Effector CD8-positive, alpha-beta T cell (primary cell): Measurements from ENCODE around the gene PSMD9.
"Not testable (repeated sequence)": the region's sequence is repeated elsewhere in the genome, so short reads cannot be mapped to it uniquely, and the experiment has no call there.

ENCODE experiments used
- DNase-seq: peaks from one replicate; lab custom pipeline; 2025; lab: John Stamatoyannopoulos, UW

The PSMD9 gene

DNA sequence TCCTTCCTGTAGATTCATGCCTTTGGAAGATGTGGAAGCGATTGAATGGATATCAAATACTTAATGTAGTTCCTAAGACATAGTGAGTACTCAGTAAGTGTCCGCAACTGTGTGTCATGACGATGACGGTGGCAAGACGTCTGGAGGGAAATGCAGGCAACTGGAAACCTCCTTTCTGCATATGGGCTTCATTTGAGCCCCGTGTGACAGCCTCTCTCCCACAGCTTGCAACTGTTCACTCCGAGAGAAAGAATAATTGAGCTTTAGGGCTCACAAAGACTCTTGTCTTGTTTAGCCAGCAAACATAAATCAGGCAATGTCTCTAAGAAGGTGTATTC is 36.7 kb downstream of the PSMD9 start:
- DNase-seq: no peak

DNA sequence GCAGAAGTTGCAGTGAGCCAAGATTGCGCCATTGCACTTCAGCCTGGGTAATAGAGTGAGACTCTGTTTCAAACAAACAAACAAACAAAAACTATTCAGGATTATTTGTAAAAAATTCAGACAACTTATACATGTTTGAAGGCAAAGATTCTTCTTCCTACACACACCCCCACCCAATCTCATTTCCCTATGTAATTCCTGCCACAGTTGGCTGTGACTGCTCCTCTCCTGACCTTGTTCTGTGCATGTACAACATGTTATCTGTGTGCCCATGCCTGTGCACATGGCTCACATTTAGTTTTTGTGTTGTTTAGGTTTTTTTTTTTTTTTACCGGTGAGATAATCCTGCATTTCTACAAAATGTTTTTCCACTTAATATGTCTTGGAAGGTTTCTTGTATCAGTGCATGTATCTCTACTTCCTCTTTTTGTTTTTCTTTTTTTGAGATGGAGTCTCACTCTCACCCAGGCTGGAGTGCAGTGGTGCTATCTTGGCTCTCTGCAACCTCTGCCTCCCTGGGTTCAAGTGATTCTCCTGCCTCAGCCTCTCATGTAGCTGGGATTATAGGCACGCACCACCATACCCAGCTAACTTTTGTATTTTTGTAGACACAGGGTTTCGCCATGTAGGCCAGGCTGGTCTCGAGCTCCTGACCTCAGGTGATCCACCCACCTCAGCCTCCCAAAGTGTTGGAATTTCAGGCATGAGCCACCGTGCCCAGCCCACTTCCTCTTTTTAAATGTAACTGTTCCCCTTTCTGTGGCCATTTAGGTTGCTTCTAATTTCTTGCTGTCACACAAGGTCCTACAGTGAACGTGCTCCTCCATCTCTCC is 38.5 kb downstream of the PSMD9 start:
- DNase-seq: no peak

DNA sequence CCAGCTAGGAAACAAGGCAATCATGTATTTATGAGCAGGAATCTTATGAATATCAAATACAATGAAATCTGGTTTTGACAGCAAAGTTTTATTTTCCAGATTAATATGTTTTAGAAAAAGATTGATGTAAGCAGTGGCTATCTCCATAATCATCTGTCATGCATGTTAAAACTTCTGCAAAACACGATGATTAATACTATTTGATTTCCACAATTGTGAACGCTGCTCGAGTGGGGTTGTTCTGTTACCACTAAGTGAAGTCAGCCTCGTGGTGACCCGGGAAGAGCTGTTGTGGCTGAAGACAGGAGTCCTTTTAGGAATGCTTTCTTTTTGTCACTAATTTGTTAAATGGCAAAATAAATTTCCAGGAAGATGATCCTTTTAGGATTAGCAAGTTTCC is 39.2 kb downstream of the PSMD9 start:
- no peak for DNase-seq

DNA sequence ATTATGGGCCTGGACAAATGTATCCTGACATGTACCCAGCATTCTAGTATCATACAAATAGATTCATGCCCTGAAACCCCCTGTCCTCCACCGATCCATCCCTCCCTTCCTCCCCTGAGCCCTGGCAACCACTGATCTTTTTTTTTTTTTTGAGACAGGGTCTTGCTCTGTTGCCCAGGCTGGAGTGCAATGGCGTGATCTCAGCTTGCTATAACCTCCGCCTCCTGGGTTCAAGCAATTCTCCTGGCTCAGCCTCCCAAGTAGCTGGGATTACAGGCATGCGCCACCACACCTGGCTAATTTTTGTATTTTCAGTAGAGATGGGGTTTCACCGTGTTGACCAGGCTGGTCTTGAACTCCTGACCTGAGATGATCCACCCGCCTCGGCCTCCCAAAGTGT is 41.0 kb downstream of the PSMD9 start:
- not testable (repeated sequence) for DNase-seq

- DNase-seq: no peak
Measured at GRCh38 chr12:121930862-121931261, 42.3 kb downstream of the PSMD9 start.

GRCh38 chr12:121932176-121932536 is 43.6 kb downstream of the PSMD9 start:
- DNase-seq: no peak

DNA sequence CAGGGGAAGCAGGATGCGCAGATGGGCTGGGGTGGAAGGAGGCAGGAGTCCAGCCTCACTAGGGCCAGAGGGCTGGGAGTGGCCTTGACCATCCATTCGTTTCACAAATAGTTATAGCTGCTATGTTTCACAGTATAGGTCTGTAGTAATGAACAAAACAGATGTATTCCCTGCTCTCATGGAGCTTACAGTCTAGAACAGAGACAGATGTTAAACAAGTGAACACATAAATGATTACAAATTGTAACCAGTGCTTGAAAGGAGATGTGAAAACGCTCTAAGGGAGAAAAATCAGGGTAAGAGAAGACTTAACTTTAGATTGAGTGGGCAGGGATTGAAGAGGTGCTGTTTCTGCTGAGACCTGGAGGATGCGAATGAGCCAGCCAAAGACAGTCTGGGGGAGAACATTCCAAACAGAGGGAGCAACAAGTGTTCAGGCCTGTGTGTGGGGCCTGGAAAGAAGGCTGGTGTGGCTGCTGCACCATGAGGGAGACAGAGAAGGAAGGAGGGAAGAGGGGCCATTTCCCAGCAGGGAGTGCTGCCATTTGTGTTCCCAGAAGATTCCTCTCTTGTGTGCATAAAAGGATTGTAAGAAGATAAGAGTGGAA is 44.4 kb downstream of the PSMD9 start:
- no peak for DNase-seq

GRCh38 chr12:121933522-121934308 is 45.1 kb downstream of the PSMD9 start:
- DNase-seq: no peak

DNA sequence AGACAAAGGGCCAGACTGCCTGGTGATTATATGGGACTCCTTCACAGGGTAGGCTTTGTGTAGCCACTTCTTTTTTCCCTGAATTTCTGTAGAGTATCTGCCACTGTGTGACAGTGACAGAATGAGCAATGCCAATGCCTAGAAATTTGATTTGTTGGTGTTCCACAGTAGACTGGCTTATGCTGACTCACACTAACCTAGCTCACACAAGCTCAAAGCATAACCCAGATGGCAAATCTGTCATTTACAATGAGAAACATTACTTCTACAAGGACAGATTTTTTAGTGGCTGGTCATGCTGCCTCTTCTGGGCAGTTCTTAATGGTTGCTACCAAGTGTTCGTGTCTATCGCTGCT is 45.7 kb downstream of the PSMD9 start:
- DNase-seq: no peak

DNA sequence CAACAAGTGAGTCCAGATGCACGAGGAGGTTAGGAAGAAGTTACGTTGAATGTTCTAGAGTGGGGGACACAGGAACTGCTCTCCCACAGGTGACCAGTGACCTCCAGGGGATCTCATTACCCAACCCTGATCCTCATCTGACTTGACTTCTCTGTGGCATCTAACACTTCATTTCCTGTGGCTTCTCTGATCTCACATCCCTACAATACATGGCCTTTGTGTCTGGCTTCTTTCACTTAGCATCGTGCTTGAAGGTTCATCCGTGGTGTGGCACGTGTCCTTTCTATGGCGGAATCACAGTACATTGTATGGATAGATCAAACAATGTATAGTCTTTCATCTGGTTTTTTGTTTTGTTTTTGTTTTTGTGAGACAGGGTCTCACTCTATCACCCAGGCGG is 49.1 kb downstream of the PSMD9 start:
- DNase-seq: no peak

DNA sequence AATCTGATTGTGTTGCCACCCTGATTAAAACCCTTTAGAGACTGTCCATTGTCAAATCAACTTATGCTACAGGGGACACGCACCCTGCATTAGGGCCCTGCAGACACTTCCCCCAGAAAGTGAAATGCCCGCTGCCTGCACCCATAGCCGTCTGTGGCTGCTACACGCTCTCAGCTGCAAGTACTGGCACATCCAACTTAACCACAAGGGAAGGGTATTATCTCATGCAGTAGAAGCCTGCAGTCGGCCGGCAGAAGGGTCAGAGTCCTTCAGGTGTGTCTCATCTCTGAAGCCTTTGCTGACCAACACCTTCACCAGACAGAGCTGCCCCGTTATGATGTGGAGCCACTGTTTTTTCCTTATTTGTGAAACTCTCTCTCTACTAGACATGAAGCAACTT is 50.6 kb downstream of the PSMD9 start:
- DNase-seq: no peak

DNA sequence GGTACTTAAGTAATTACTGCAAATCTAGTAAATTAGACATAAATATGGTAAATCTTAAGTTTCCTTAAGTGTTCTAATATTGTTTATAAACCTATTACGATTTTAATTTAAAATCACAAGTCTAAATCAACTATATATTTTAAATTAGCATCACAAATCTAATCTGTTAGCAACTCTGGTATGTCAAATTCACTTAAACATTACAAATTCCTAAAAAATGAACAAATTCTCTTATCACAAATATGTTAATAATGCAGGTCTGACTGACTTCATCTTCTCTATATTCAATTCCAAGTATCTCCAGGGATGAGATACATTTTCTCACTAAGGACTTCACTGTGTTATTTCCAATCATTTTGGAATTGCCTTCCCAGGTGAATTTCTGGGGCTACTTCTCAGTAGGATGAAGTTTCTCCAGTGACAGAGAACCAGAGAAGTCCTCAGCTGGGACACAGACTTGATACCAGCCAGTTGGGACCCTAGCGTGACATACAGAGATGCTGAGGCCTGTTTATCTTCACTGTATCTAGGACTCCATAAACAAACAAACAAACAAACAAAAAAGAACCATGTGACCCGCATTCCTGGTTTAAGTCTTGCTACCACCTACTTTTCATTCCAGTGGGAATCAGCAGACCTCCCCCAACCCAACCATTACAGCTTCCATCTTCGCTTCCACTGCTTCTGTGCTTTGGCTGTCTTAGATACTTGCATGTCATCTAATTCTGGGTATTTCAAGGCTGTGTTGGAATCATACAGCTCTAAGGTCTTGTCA is 51.6 kb downstream of the PSMD9 start:
- DNase-seq: no peak

GRCh38 chr12:121942145-121942718 is 53.6 kb downstream of the PSMD9 start:
- DNase-seq: no peak

DNA sequence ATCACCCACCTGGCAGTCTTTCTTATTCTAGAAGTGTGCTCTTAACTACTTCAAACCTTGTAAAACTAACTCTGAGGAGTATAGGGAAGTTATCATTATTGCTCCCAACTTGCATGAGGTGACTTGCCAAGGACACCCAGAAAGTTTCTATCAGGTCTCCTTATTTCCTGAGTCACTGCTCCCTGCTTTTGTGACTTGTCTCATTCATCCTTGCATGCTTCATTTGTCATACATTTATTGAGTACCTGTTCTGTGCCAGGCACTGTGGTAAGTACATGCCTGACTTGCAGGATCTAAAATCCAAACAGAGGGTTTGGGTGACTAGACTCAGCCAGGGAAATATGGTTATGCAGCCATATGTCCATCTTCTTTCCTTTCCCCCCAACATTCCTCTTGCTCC is 55.3 kb downstream of the PSMD9 start:
- no peak for DNase-seq

DNA sequence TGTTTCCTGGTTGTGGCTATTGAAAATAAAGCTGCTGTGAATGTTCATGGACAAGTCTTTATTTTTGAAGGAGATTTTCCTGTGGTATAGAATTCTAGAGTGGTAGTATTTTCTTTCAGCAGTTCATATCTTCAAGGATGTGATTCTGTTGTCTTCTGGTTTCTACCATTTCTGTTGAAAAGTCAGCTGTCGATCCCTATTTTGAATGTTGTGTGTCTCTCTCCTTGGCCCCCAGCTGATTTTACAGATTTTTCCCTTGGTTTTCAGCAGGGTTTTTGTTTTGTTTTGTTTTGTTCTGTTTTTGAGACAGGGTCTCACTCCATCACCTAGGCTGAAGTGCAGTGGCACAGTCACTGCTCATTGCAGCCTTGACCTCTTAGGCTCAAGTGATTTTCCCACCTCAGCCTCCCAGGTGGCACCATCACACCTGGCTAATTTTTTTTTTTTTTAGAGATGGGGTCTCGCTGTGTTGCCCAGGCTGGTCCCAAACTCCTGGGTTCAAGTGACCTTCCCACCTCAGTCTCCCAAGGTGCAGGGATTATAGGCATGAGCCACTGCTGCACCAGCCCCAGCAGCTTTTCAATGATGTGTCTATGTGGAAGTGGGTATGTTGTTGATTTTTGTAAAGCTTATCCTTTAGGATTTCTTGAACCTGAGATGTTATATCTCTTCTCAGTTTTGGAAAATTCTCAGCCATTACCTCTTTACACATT is 57.9 kb downstream of the PSMD9 start:
- no peak for DNase-seq

GRCh38 chr12:121947981-121948380 is 59.4 kb downstream of the PSMD9 start:
- DNase-seq: no peak

- no peak for DNase-seq
Measured at GRCh38 chr12:121949648-121950397, 61.2 kb downstream of the PSMD9 start.

DNA sequence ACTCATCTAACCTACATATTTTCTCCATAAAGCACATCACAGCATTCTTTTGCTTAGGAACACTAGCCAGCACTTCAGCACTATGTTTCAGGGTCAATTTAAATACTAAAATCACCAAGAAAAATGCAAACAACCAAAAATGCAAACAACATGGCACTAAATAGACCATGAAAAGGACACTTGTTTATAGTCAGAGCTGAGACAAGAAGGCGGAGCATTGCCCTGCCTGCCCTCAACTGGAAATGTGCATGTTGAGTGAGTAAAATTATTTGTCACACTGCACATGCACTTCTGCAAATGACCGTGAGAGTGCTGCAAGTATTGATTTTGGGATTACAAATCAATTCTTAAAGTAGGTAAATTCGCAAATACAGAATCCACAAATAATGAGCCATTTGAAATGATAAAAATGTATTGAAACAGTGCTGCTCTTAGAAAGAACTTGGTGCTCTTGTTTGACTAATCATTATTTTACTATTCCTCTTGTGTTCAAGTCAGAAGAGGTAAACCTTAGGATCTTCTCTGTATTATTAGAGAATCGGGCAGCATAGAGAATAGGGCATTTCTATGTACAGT is 64.6 kb downstream of the PSMD9 start:
- DNase-seq: no peak

GRCh38 chr12:121953695-121954094 is 65.1 kb downstream of the PSMD9 start:
- DNase-seq: no peak
